Caco-2 (cell line): ENCODE data around the gene TENM4. TPM values are rescaled to one million over a fixed set of nuclear protein-coding genes. Genes with fewer than 3 reads are reported as not detected.

ENCODE experiments used
- BruUV-seq: library from RNA; stranded (reverse); fragments of 400-500 nt; replicated peaks from 2 replicates; lab custom pipeline; 2021; lab: Mats Ljungman, UMichigan
- CTCF ChIA-PET: fragments of 300-600 bp; sonication (Branson Sonifier 250); formaldehyde crosslinking; loops from one replicate; lab custom pipeline; 2022; ENCODE audit warnings: antibody characterized with exemption; lab: Charles Lee
- POLR2A ChIA-PET: fragments of 300-600 bp; sonication (Branson Sonifier 250); formaldehyde crosslinking; loops from one replicate; lab custom pipeline; 2022; ENCODE audit warnings: antibody characterized with exemption; lab: Charles Lee
- DNase-seq, 2 experiments: peaks; one replicate each; pipeline versions ENCODE4 v3.0.0 to v3.0.0-alpha.2; 2020 to 2022
- H3K27me3 ChIP-seq: replicated peaks from 2 replicates; pipeline ENCODE4 v1.6.0; 2011; ENCODE audit warnings: low read length; ENCODE audit not compliant: control insufficient read depth, insufficient read depth
- H3K36me3 ChIP-seq: 2 replicates; pipeline ENCODE4 v1.5.1; 2011; ENCODE audit warnings: low read length; ENCODE audit not compliant: control insufficient read depth, insufficient read depth
- H3K4me1 ChIP-seq: fragments of 250-450 bp; sonication (Bioruptor Pico); 2 replicates; pipeline ENCODE4 v1.5.1; 2020; ENCODE audit warnings: mild to moderate bottlenecking
- H3K4me3 ChIP-seq: 2 replicates; pipeline ENCODE4 v1.5.1; 2011; ENCODE audit warnings: low read depth, mild to moderate bottlenecking, control low read depth, low read length
- H3K9me3 ChIP-seq: fragments of 250-450 bp; sonication (Bioruptor Pico); 2 replicates; pipeline ENCODE4 v1.5.1; 2020; ENCODE audit warnings: mild to moderate bottlenecking, moderate library complexity
- H3K27ac Mint-ChIP-seq: one replicate; pipeline ENCODE4 v1.8.0; 2022; ENCODE audit warnings: mixed read lengths; ENCODE audit not compliant: unreplicated experiment
- H3K27me3 Mint-ChIP-seq: one replicate; pipeline ENCODE4 v1.8.0; 2022; ENCODE audit warnings: mixed read lengths; ENCODE audit not compliant: insufficient read depth, unreplicated experiment
- H3K36me3 Mint-ChIP-seq: one replicate; pipeline ENCODE4 v1.8.0; 2022; ENCODE audit warnings: mild to moderate bottlenecking, mixed read lengths; ENCODE audit not compliant: insufficient read depth, unreplicated experiment
- H3K4me1 Mint-ChIP-seq: one replicate; pipeline ENCODE4 v1.8.0; 2022; ENCODE audit warnings: low read depth, mixed read lengths; ENCODE audit not compliant: unreplicated experiment
- H3K4me3 Mint-ChIP-seq: one replicate; pipeline ENCODE4 v1.8.0; 2022; ENCODE audit warnings: mild to moderate bottlenecking, moderate library complexity, mixed read lengths; ENCODE audit not compliant: unreplicated experiment
- H3K9me3 Mint-ChIP-seq: one replicate; pipeline ENCODE4 v1.8.0; 2022; ENCODE audit warnings: mixed read lengths; ENCODE audit not compliant: unreplicated experiment
- intact Hi-C: fragments of 100-400 bp; cut with micrococcal nuclease; formaldehyde crosslinking; loops from one replicate; pipeline ENCODE4 v1.10.0; 2022; ENCODE audit not compliant: unreplicated experiment
- total RNA-seq: library from RNA; stranded (reverse); gene quantifications from 2 replicates; pipeline ENCODE4 v1.2.3, GENCODE V29; 2022
- TF ChIP-seq, protein P1 (sequence below), 2 experiments: fragments of 200-600 bp in 1 of 2; IDR thresholded peaks; 1 replicate in 1 of 2; 2 replicates in 1 of 2; pipeline versions ENCODE4 v1.5.1 to v1.8.0; 2011 to 2022; ENCODE audit warnings: antibody characterized with exemption in 1 of 2, control low read depth in 1 of 2, inconsistent platforms in 1 of 2, low read depth in 1 of 2, low read length in 1 of 2, mild to moderate bottlenecking in 1 of 2, moderate library complexity in 1 of 2; ENCODE audit not compliant: insufficient read depth in 1 of 2, severe bottlenecking in 1 of 2, unreplicated experiment in 1 of 2

Gene TENM4
- total RNA-seq, 1 experiment from 2014 or later = 1.1 TPM

DNA sequence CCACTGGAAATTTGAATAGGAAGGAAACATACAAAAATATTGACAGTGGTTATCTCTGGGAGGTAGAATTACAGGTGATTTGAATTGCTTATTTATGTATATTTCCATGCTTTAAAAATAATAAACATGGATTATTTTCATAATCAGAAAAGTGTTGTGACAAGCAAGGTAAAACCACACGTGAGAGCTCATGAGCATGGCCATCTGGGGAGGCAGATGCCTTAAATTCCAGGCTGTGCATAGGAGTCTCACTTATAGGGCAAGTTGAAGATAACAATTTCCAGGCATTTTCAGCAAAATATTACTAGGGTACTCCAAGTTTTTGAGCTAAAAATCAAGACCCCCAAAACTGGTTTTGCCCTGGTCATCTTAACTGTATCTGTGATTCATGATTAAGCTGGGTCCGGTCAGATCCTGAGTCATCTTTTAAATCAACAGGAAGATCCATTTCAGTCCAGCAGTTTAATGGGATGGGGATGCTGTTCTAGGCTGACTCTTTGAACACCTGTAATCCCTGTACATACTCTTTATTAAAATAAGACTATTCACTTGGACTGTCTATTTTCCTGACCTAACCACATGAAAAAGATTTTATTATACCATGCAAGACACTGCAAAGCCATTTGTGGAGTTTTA is 750.4 kb downstream of the TENM4 start:
- POLR2A ChIA-PET = no interaction called here
- intact Hi-C loops = no loop called here
- CTCF ChIA-PET = interaction anchor here (1.9 kb wide), 1 partner anchor 25 kb away, joined by 5 read pairs; no protein-coding TSS in a partner anchor

DNA sequence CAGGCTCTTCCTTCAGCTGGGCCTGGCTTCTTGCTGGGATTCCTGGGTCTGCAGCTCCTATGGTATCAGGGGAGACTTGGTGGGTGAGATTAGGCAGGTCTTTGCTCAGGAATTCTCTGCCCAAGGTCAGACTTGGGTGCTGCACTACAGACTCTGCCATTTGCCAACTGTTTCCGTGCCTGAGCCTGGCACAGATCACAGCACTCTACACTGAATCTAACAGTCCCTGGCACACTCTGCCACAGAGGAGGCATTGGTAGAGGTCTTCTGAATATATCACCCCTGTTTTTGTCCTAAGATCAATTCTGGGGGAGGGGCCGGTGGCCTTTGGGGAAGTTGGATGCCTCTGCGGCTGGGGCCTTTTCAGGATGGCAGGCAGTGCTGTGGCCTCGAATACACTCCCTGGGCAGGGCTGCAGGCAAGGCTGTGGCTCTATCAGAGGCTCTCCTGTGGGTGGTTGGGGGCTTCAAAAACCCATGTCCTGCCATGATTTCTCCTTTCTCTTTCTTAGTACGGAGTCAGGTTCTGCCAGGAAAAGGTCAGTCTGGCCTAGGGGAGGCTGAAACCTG is 751.2 kb downstream of the TENM4 start:
- no TSS peak for BruUV-seq
- H3K36me3 ChIP-seq = no peaks in the 10 kb centered on the region
- intact Hi-C loops = no loop called here
- Mint-ChIP-seq H3K9me3 (no peaks in the 10 kb centered on the region), H3K4me3 (no peak overlapping the region), H3K4me1 (peaks cover under 1% of the 10 kb centered on the region), H3K27me3 (peaks cover 17% of the 10 kb centered on the region), H3K27ac (no peak overlapping the region), H3K36me3 (no peaks in the 10 kb centered on the region)
- no peaks in the 10 kb centered on the region for H3K9me3 ChIP-seq
- no peak overlapping the region for H3K4me3 ChIP-seq
- 0 out of 2 replicates have a peak, but pooled peaks cover 6% of the 10 kb centered on the region for H3K4me1 ChIP-seq
- peaks cover 2% of the 10 kb centered on the region; the same call in 1 of the 2 replicates for H3K27me3 ChIP-seq
- ChIA-PET POLR2A (no interaction called here), CTCF (interaction anchor here (1.9 kb wide), 1 partner anchor 26 kb away, joined by 5 read pairs; no protein-coding TSS in a partner anchor)
- DNase-seq = no peak
- TF ChIP-seq, protein P1, sequence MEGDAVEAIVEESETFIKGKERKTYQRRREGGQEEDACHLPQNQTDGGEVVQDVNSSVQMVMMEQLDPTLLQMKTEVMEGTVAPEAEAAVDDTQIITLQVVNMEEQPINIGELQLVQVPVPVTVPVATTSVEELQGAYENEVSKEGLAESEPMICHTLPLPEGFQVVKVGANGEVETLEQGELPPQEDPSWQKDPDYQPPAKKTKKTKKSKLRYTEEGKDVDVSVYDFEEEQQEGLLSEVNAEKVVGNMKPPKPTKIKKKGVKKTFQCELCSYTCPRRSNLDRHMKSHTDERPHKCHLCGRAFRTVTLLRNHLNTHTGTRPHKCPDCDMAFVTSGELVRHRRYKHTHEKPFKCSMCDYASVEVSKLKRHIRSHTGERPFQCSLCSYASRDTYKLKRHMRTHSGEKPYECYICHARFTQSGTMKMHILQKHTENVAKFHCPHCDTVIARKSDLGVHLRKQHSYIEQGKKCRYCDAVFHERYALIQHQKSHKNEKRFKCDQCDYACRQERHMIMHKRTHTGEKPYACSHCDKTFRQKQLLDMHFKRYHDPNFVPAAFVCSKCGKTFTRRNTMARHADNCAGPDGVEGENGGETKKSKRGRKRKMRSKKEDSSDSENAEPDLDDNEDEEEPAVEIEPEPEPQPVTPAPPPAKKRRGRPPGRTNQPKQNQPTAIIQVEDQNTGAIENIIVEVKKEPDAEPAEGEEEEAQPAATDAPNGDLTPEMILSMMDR (IDR thresholded peaks at IDR 0.05; ENCODE audit: insufficient read depth in 1 of 2, low read depth in 1 of 2, low read length in 1 of 2, severe bottlenecking in 1 of 2, unreplicated experiment in 1 of 2) = no peak

More for the DNA sequence above, 750.4 kb downstream of the TENM4 start:
- Mint-ChIP-seq H3K4me3 (no peak overlapping the region), H3K27ac (no peak overlapping the region), H3K36me3 (no peaks in the 10 kb centered on the region), H3K27me3 (peaks cover 19% of the 10 kb centered on the region), H3K9me3 (no peaks in the 10 kb centered on the region), H3K4me1 (no peaks in the 10 kb centered on the region)
- Histone ChIP-seq H3K36me3 (no peaks in the 10 kb centered on the region), H3K9me3 (no peaks in the 10 kb centered on the region), H3K27me3 (peaks cover 2% of the 10 kb centered on the region; the same call in 1 of the 2 replicates), H3K4me1 (0 out of 2 replicates have a peak, but pooled peaks cover 6% of the 10 kb centered on the region), H3K4me3 (no peak overlapping the region)
- TF ChIP-seq, protein P1 (IDR thresholded peaks at IDR 0.05; ENCODE audit: insufficient read depth in 1 of 2, low read depth in 1 of 2, low read length in 1 of 2, severe bottlenecking in 1 of 2, unreplicated experiment in 1 of 2) = no peak
- DNase-seq = no peak
- no TSS peak for BruUV-seq

DNA sequence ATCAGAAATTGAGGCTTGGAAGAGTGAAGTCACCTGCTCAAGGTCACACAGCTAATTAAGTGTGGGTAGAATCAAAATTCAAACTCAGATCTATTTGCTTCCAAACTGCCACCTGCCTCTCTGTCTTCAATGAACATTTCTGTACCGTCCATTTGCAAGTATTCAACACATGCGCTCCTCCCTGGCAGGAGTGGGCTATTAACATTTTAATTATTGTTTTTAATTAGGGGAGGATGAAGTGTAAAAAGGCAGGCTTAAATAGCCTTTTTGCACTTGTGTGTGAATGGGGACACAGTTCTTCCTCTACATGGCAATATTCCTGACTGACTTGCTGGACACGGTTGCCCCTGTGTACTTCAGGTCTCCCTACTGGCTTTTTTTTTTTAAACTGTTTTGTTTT is 751.7 kb downstream of the TENM4 start:
- H3K27me3 ChIP-seq = peaks cover 2% of the 10 kb centered on the region; the same call in 1 of the 2 replicates

More for the DNA sequence above, 751.7 kb downstream of the TENM4 start:
- TF ChIP-seq, protein P1 (IDR thresholded peaks at IDR 0.05; ENCODE audit: insufficient read depth in 1 of 2, low read depth in 1 of 2, low read length in 1 of 2, severe bottlenecking in 1 of 2, unreplicated experiment in 1 of 2) = no peak
- POLR2A ChIA-PET = no interaction called here
- peaks cover 15% of the 10 kb centered on the region for H3K27me3 Mint-ChIP-seq
- Histone ChIP-seq H3K4me3 (no peak overlapping the region), H3K36me3 (no peaks in the 10 kb centered on the region), H3K9me3 (no peaks in the 10 kb centered on the region), H3K4me1 (0 out of 2 replicates have a peak, but pooled peaks cover 8% of the 10 kb centered on the region)
- H3K4me3 Mint-ChIP-seq = no peak overlapping the region
- H3K27ac Mint-ChIP-seq = no peak overlapping the region
- DNase-seq = no peak
- no TSS peak for BruUV-seq
- intact Hi-C loops = no loop called here
- CTCF ChIA-PET = no interaction called here
- H3K4me1 Mint-ChIP-seq = peaks cover 6% of the 10 kb centered on the region
- H3K36me3 Mint-ChIP-seq = no peaks in the 10 kb centered on the region
- H3K9me3 Mint-ChIP-seq = no peaks in the 10 kb centered on the region
